ENCODE measurements around the gene ABCG8. TPM values are rescaled to one million over a fixed set of nuclear protein-coding genes. Genes with fewer than 3 reads are reported as not detected.

Gene ABCG8
- polyA plus RNA-seq, 1 donor (not counting 4 experiments of a cell fraction or from before 2014, with no cell fraction given) = not detected

GRCh38 chr2:43798300-43798699 lies 40.5 kb upstream of the ABCG8 start:
- H4K20me1 ChIP-seq (ENCODE audit: control insufficient read depth, extremely low read depth, insufficient read depth, low read length) = no peaks in the 10 kb centered on the region
- DNase-seq (ENCODE audit: low read depth, low spot score) (no peak), FAIRE-seq (peak; percentile 59)
- peaks cover 0 to 4% of the 10 kb centered on the region in 2 experiments for H3K36me3 ChIP-seq (ENCODE audit: control insufficient read depth in 2 of 2, extremely low read depth in 1 of 2, insufficient read depth in 2 of 2, low read length in 2 of 2)
- no peak overlapping the region for H3K9ac ChIP-seq (ENCODE audit: control insufficient read depth, extremely low read depth, insufficient read depth, low read length)
- H3K4me2 ChIP-seq (ENCODE audit: control insufficient read depth, extremely low read depth, insufficient read depth, low read depth, low read length) = no peak overlapping the region
- no peaks in the 10 kb centered on the region for H3K79me2 ChIP-seq (ENCODE audit: control insufficient read depth, insufficient read depth, low read length)
- no peak overlapping the region for H3K27ac ChIP-seq (ENCODE audit: control insufficient read depth, insufficient read depth, low read length)
- no peaks in the 10 kb centered on the region for H3K9me3 ChIP-seq (ENCODE audit: control insufficient read depth, low read depth, low read length)
- H3K9me1 ChIP-seq (ENCODE audit: control insufficient read depth, extremely low read depth, insufficient read depth, low read length) = no peaks in the 10 kb centered on the region
- no peak for TF ChIP-seq CTCF (optimal IDR thresholded peaks at IDR 0.05 in 1 of 3, IDR thresholded peaks at IDR 0.05 in 1 of 3, conservative IDR thresholded peaks at IDR 0.05 in 1 of 3; ENCODE audit: extremely low read depth in 1 of 3, insufficient read depth in 2 of 3, low read length in 3 of 3)
- no peak for TF ChIP-seq EZH2 (IDR thresholded peaks at IDR 0.05; ENCODE audit: low read length)
- dilution Hi-C loops (cut with MboI; ENCODE audit: extremely low pct_ligation_motif_present, low sequenced_read_pairs) = no loop called here
- no peak overlapping the region for H2AFZ ChIP-seq (ENCODE audit: control insufficient read depth, low read length)
- H3K4me1 ChIP-seq (ENCODE audit: control insufficient read depth, extremely low read depth, insufficient read depth, low read length) = no peaks in the 10 kb centered on the region
- no peaks in the 10 kb centered on the region for H3K27me3 ChIP-seq (ENCODE audit: control insufficient read depth, extremely low read depth, insufficient read depth, low read length)
- no peak overlapping the region for H3K4me3 ChIP-seq (ENCODE audit: control insufficient read depth in 2 of 3, extremely low read depth in 1 of 3, insufficient read depth in 2 of 3, low read depth in 1 of 3, low read length in 3 of 3)

GRCh38 chr2:43800894-43801293 lies 37.9 kb upstream of the ABCG8 start:
- Histone ChIP-seq H3K27me3 (ENCODE audit: control insufficient read depth, extremely low read depth, insufficient read depth, low read length) (no peaks in the 10 kb centered on the region), H3K4me2 (ENCODE audit: control insufficient read depth, extremely low read depth, insufficient read depth, low read depth, low read length) (no peak overlapping the region), H3K9me1 (ENCODE audit: control insufficient read depth, extremely low read depth, insufficient read depth, low read length) (no peaks in the 10 kb centered on the region), H4K20me1 (ENCODE audit: control insufficient read depth, extremely low read depth, insufficient read depth, low read length) (no peaks in the 10 kb centered on the region), H3K9me3 (ENCODE audit: control insufficient read depth, low read depth, low read length) (no peaks in the 10 kb centered on the region), H2AFZ (ENCODE audit: control insufficient read depth, low read length) (no peak overlapping the region), H3K79me2 (ENCODE audit: control insufficient read depth, insufficient read depth, low read length) (no peaks in the 10 kb centered on the region), H3K27ac (ENCODE audit: control insufficient read depth, insufficient read depth, low read length) (no peak overlapping the region), H3K9ac (ENCODE audit: control insufficient read depth, extremely low read depth, insufficient read depth, low read length) (no peak overlapping the region), H3K4me3 (ENCODE audit: control insufficient read depth in 2 of 3, extremely low read depth in 1 of 3, insufficient read depth in 2 of 3, low read depth in 1 of 3, low read length in 3 of 3) (no peak overlapping the region), H3K4me1 (ENCODE audit: control insufficient read depth, extremely low read depth, insufficient read depth, low read length) (no peaks in the 10 kb centered on the region), H3K36me3 (ENCODE audit: control insufficient read depth in 2 of 2, extremely low read depth in 1 of 2, insufficient read depth in 2 of 2, low read length in 2 of 2) (peaks cover 0 to 7% of the 10 kb centered on the region in 2 experiments)
- dilution Hi-C loops (cut with MboI; ENCODE audit: extremely low pct_ligation_motif_present, low sequenced_read_pairs) = no loop called here
- FAIRE-seq (no peak), DNase-seq (ENCODE audit: low read depth, low spot score) (no peak)
- TF ChIP-seq CTCF (optimal IDR thresholded peaks at IDR 0.05 in 1 of 3, IDR thresholded peaks at IDR 0.05 in 1 of 3, conservative IDR thresholded peaks at IDR 0.05 in 1 of 3; ENCODE audit: extremely low read depth in 1 of 3, insufficient read depth in 2 of 3, low read length in 3 of 3) = no peak
- TF ChIP-seq EZH2 (IDR thresholded peaks at IDR 0.05; ENCODE audit: low read length) = no peak
